ENCODE data around the gene BDH1. TPM values are rescaled to one million over a fixed set of nuclear protein-coding genes. Genes with fewer than 3 reads are reported as not detected.

BDH1 gene
- polyA plus RNA-seq, 1 donor (not counting 4 experiments of a cell fraction or from before 2014, with no cell fraction given) = 30.2 TPM

GRCh38 chr3:197493049-197493448, 62.7 kb downstream of the BDH1 start:
- Histone ChIP-seq H3K9me3 (ENCODE audit: control insufficient read depth, low read depth, low read length) (no peaks in the 10 kb centered on the region), H2AFZ (ENCODE audit: control insufficient read depth, low read length) (no peak overlapping the region), H3K27me3 (ENCODE audit: control insufficient read depth, extremely low read depth, insufficient read depth, low read length) (no peaks in the 10 kb centered on the region), H3K9me1 (ENCODE audit: control insufficient read depth, extremely low read depth, insufficient read depth, low read length) (no peaks in the 10 kb centered on the region), H3K27ac (ENCODE audit: control insufficient read depth, insufficient read depth, low read length) (no peak overlapping the region), H3K4me2 (ENCODE audit: control insufficient read depth, extremely low read depth, insufficient read depth, low read depth, low read length) (no peak overlapping the region), H3K79me2 (ENCODE audit: control insufficient read depth, insufficient read depth, low read length) (no peaks in the 10 kb centered on the region), H4K20me1 (ENCODE audit: control insufficient read depth, extremely low read depth, insufficient read depth, low read length) (no peaks in the 10 kb centered on the region), H3K4me3 (ENCODE audit: control insufficient read depth in 2 of 3, extremely low read depth in 1 of 3, insufficient read depth in 2 of 3, low read depth in 1 of 3, low read length in 3 of 3) (no peak overlapping the region), H3K4me1 (ENCODE audit: control insufficient read depth, extremely low read depth, insufficient read depth, low read length) (peaks cover 43% of the 10 kb centered on the region), H3K36me3 (ENCODE audit: control insufficient read depth in 2 of 2, extremely low read depth in 1 of 2, insufficient read depth in 2 of 2, low read length in 2 of 2) (no peaks in the 10 kb centered on the region), H3K9ac (ENCODE audit: control insufficient read depth, extremely low read depth, insufficient read depth, low read length) (no peak overlapping the region)
- TF ChIP-seq CTCF (optimal IDR thresholded peaks at IDR 0.05 in 1 of 3, IDR thresholded peaks at IDR 0.05 in 1 of 3, conservative IDR thresholded peaks at IDR 0.05 in 1 of 3; ENCODE audit: extremely low read depth in 1 of 3, insufficient read depth in 2 of 3, low read length in 3 of 3) (no peak), EZH2 (IDR thresholded peaks at IDR 0.05; ENCODE audit: low read length) (no peak)
- dilution Hi-C loops (cut with MboI; ENCODE audit: extremely low pct_ligation_motif_present, low sequenced_read_pairs) = loop anchor here (25.0 kb wide), 1 partner anchor 181 kb away; no protein-coding TSS in a partner anchor
- FAIRE-seq = no peak
- no peak for DNase-seq (ENCODE audit: low read depth, low spot score)

- H3K27ac ChIP-seq (ENCODE audit: control insufficient read depth, insufficient read depth, low read length) = no peak overlapping the region
- H3K36me3 ChIP-seq (ENCODE audit: control insufficient read depth in 2 of 2, extremely low read depth in 1 of 2, insufficient read depth in 2 of 2, low read length in 2 of 2) = no peaks in the 10 kb centered on the region
- DNase-seq (ENCODE audit: low read depth, low spot score) = no peak
Observed at GRCh38 chr3:197491923-197492664, 63.7 kb downstream of the BDH1 start.

More at GRCh38 chr3:197491923-197492664, 63.7 kb downstream of the BDH1 start:
- FAIRE-seq = no peak
- peaks cover 53% of the 10 kb centered on the region for H3K4me1 ChIP-seq (ENCODE audit: control insufficient read depth, extremely low read depth, insufficient read depth, low read length)
- TF ChIP-seq EZH2 (IDR thresholded peaks at IDR 0.05; ENCODE audit: low read length) = no peak
- no peak for TF ChIP-seq CTCF (optimal IDR thresholded peaks at IDR 0.05 in 1 of 3, IDR thresholded peaks at IDR 0.05 in 1 of 3, conservative IDR thresholded peaks at IDR 0.05 in 1 of 3; ENCODE audit: extremely low read depth in 1 of 3, insufficient read depth in 2 of 3, low read length in 3 of 3)
- H3K4me3 ChIP-seq (ENCODE audit: control insufficient read depth in 2 of 3, extremely low read depth in 1 of 3, insufficient read depth in 2 of 3, low read depth in 1 of 3, low read length in 3 of 3) = no peak overlapping the region
- no peaks in the 10 kb centered on the region for H3K79me2 ChIP-seq (ENCODE audit: control insufficient read depth, insufficient read depth, low read length)
- dilution Hi-C loops (cut with MboI; ENCODE audit: extremely low pct_ligation_motif_present, low sequenced_read_pairs) = loop anchor here (25.0 kb wide), 1 partner anchor 180 kb away; no protein-coding TSS in a partner anchor
- no peaks in the 10 kb centered on the region for H4K20me1 ChIP-seq (ENCODE audit: control insufficient read depth, extremely low read depth, insufficient read depth, low read length)
- H3K9me3 ChIP-seq (ENCODE audit: control insufficient read depth, low read depth, low read length) = no peaks in the 10 kb centered on the region
- no peak overlapping the region for H3K9ac ChIP-seq (ENCODE audit: control insufficient read depth, extremely low read depth, insufficient read depth, low read length)
- H3K9me1 ChIP-seq (ENCODE audit: control insufficient read depth, extremely low read depth, insufficient read depth, low read length) = no peaks in the 10 kb centered on the region
- H2AFZ ChIP-seq (ENCODE audit: control insufficient read depth, low read length) = no peak overlapping the region
- H3K27me3 ChIP-seq (ENCODE audit: control insufficient read depth, extremely low read depth, insufficient read depth, low read length) = no peaks in the 10 kb centered on the region
- H3K4me2 ChIP-seq (ENCODE audit: control insufficient read depth, extremely low read depth, insufficient read depth, low read depth, low read length) = no peak overlapping the region
